Measurements from ENCODE around the gene AP1M2. TPM values are rescaled to one million over a fixed set of nuclear protein-coding genes. Genes with fewer than 3 reads are reported as not detected.

Gene AP1M2
- total RNA-seq, 1 donor from 2014 or later = 1.2 TPM

DNA sequence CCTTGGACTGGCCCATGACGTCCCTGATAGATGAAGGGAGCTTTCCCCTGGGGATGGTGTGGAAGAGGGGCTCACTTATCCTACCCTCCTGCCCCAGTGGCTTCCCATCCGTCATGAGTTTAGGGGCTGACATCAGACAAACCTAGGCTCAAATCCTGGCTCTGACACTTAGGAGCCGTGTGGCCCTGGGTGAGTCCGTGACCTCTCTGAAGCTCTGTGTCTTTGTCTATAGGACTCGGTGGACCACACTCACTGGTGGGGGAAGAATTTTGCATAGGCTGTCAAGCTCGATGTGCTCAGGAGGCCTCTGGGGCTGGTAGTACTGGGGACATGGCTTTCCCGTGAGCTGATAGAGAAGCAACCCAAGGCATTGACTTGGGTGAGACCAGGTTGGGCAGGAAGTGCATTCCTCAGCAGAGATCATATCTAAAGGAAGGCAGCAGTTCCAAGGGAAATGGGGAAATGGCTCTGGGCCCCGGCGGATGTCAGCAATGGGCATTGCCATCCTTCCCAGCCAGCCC, 17.4 kb upstream of the AP1M2 start:
- peak overlapping the region; percentile 43 for H3K27ac Mint-ChIP-seq (ENCODE audit: unreplicated experiment)
- H3K4me1 Mint-ChIP-seq (ENCODE audit: low read depth, unreplicated experiment) = peaks cover 4% of the 10 kb centered on the region
- peaks cover 4% of the 10 kb centered on the region for H3K9me3 Mint-ChIP-seq (ENCODE audit: unreplicated experiment)
- TF ChIP-seq, protein P1, sequence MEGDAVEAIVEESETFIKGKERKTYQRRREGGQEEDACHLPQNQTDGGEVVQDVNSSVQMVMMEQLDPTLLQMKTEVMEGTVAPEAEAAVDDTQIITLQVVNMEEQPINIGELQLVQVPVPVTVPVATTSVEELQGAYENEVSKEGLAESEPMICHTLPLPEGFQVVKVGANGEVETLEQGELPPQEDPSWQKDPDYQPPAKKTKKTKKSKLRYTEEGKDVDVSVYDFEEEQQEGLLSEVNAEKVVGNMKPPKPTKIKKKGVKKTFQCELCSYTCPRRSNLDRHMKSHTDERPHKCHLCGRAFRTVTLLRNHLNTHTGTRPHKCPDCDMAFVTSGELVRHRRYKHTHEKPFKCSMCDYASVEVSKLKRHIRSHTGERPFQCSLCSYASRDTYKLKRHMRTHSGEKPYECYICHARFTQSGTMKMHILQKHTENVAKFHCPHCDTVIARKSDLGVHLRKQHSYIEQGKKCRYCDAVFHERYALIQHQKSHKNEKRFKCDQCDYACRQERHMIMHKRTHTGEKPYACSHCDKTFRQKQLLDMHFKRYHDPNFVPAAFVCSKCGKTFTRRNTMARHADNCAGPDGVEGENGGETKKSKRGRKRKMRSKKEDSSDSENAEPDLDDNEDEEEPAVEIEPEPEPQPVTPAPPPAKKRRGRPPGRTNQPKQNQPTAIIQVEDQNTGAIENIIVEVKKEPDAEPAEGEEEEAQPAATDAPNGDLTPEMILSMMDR (IDR thresholded peaks at IDR 0.05; ENCODE audit: partially characterized antibody, unreplicated experiment) = no peak
- DNase-seq = no peak
- H3K4me3 Mint-ChIP-seq (ENCODE audit: unreplicated experiment) = peak overlapping the region; percentile 52
- no peaks in the 10 kb centered on the region for H3K27me3 Mint-ChIP-seq (ENCODE audit: unreplicated experiment)
- H3K36me3 Mint-ChIP-seq (ENCODE audit: unreplicated experiment) = peaks cover 12% of the 10 kb centered on the region

DNA sequence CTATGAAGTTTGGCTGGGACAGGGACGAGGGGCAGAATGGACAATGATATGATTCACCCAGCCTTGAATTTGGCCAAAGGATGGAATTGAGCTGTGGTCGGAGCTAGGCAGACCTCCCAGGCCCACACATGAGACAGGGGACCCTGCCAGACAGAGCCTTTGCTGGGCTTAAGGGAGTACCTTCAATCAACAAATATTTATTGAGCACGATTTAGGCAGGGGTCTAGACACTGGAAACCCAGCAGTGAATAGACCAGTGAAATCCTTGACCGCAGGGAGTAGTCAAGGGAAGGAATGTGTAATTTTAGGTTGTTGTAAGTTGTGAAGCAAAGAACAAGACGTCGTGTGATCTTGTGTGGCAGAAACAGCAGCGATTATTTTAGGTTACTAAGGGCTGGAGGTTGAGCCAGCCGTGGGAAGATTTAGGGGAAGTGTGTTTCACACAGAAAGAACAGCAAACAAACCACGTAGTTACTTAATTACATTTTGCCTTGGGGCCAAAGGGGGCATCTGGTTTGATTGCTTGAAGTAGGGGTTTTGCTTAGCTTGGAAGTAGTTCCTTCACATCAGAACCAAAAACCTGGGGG, 16.9 kb upstream of the AP1M2 start:
- peaks cover 12% of the 10 kb centered on the region for H3K36me3 Mint-ChIP-seq (ENCODE audit: unreplicated experiment)
- peak overlapping the region; percentile 30 for H3K27ac Mint-ChIP-seq (ENCODE audit: unreplicated experiment)
- peaks cover 4% of the 10 kb centered on the region for H3K4me1 Mint-ChIP-seq (ENCODE audit: low read depth, unreplicated experiment)
- DNase-seq = no peak
- no peaks in the 10 kb centered on the region for H3K27me3 Mint-ChIP-seq (ENCODE audit: unreplicated experiment)
- peak overlapping the region; percentile 55 for H3K4me3 Mint-ChIP-seq (ENCODE audit: unreplicated experiment)
- peaks cover 4% of the 10 kb centered on the region for H3K9me3 Mint-ChIP-seq (ENCODE audit: unreplicated experiment)
- TF ChIP-seq, protein P1 (IDR thresholded peaks at IDR 0.05; ENCODE audit: partially characterized antibody, unreplicated experiment) = no peak

DNA sequence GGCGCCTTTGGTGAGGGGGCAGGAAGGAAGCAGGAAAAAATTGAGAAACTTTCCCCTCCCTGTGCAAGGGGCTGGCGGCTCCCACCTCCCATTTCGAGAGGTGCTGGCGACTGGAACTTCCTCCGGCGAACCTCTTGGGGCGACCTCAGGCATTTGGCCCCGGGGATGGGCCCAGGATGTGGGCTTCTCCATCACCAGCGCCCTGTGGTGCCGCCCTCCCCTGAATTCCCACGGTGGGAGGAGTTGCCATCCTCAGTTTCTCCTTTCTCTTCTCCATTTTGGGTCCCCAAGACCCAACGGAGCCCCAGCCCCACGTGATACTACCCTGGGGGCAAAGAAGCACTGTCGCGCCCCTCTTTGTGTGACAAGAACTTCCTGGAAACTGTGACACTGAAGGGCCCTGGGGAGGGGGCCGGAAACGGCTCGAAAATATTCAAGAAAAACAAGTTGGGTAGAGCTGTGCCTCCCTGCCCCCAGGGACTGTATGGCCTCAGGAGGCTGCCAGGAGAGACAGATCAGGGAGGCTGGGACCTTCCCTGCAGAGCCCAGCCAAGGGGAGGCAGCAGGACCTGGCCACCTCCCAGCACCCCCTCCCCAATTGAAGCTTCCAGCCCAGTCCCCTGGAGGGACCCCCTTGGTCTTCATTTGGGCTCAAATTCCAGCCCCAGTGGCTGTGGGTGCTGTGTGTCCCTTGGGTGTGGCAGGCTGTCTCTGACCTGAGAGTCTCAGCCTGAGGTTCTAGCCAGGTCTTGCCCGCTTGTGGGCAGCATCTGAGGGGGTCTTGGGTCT, 16.2 kb upstream of the AP1M2 start:
- Mint-ChIP-seq H3K27me3 (ENCODE audit: unreplicated experiment) (no peaks in the 10 kb centered on the region), H3K27ac (ENCODE audit: unreplicated experiment) (peak overlapping the region; percentile 76), H3K9me3 (ENCODE audit: unreplicated experiment) (peaks cover 4% of the 10 kb centered on the region), H3K4me1 (ENCODE audit: low read depth, unreplicated experiment) (peaks cover 4% of the 10 kb centered on the region), H3K4me3 (ENCODE audit: unreplicated experiment) (peak overlapping the region; percentile 90), H3K36me3 (ENCODE audit: unreplicated experiment) (peaks cover 12% of the 10 kb centered on the region)
- TF ChIP-seq, protein P1 (IDR thresholded peaks at IDR 0.05; ENCODE audit: partially characterized antibody, unreplicated experiment) = no peak
- DNase-seq = no peak

DNA sequence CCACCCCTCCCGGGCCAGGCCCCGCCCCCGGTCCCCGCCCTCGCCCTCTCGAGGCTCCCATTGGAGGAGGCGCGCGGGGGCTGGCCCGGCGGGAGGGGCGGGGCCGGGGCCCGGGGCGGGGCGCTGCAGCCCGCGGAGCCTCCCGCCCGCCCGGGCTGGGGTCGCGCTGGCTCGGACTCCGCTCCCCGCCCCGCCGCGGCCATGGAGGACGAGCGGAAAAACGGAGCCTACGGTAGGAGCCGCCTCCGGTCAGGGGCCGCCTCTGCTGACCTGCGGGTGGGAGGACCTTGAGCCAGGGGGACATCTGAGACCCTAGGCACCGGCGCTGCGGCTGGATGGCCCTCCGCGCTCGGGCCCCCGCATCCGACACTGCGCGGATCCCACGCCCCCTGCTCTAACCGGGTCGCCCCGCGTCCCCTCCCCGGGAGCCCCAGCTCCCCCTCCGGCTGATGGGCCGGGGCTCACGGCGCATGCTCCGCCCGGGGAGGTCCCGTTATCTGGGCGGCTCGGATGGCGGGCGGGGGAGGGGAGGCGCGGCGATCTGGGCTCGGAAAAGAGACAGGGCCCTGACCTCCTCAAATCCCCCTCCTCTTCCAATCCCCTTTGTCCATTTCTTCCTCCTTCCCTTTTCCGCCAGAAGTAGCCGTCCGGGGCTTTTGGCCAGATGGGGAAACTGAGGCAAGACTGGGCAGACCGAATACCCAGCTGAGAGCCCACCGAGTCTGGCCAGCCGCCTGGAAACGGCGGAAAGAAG, 15.4 kb upstream of the AP1M2 start:
- Mint-ChIP-seq H3K9me3 (ENCODE audit: unreplicated experiment) (peaks cover 4% of the 10 kb centered on the region), H3K36me3 (ENCODE audit: unreplicated experiment) (peaks cover 12% of the 10 kb centered on the region), H3K27me3 (ENCODE audit: unreplicated experiment) (no peaks in the 10 kb centered on the region), H3K4me1 (ENCODE audit: low read depth, unreplicated experiment) (peaks cover 4% of the 10 kb centered on the region), H3K4me3 (ENCODE audit: unreplicated experiment) (peak overlapping the region; percentile 90), H3K27ac (ENCODE audit: unreplicated experiment) (peak overlapping the region; percentile 72)
- TF ChIP-seq, protein P1 (IDR thresholded peaks at IDR 0.05; ENCODE audit: partially characterized antibody, unreplicated experiment) = no peak
- peak; percentile 92 for DNase-seq

Measured in glutamatergic neuron (in vitro differentiated cells).